ENCODE measurements around the gene C10orf88.

- TF ChIP-seq, protein P1, sequence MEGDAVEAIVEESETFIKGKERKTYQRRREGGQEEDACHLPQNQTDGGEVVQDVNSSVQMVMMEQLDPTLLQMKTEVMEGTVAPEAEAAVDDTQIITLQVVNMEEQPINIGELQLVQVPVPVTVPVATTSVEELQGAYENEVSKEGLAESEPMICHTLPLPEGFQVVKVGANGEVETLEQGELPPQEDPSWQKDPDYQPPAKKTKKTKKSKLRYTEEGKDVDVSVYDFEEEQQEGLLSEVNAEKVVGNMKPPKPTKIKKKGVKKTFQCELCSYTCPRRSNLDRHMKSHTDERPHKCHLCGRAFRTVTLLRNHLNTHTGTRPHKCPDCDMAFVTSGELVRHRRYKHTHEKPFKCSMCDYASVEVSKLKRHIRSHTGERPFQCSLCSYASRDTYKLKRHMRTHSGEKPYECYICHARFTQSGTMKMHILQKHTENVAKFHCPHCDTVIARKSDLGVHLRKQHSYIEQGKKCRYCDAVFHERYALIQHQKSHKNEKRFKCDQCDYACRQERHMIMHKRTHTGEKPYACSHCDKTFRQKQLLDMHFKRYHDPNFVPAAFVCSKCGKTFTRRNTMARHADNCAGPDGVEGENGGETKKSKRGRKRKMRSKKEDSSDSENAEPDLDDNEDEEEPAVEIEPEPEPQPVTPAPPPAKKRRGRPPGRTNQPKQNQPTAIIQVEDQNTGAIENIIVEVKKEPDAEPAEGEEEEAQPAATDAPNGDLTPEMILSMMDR (conservative IDR thresholded peaks at IDR 0.05; ENCODE audit: low read depth in 2 of 2): no peak
- TF ChIP-seq REST (IDR thresholded peaks at IDR 0.05; ENCODE audit: unreplicated experiment): no peak
- TF ChIP-seq EZH2 (IDR thresholded peaks at IDR 0.05; ENCODE audit: low read depth, unreplicated experiment): no peak
- no peak for TF ChIP-seq POLR2AphosphoS5 (IDR thresholded peaks at IDR 0.05; ENCODE audit: low read depth)
- TF ChIP-seq EZH2phosphoT487 (IDR thresholded peaks at IDR 0.05; ENCODE audit: unreplicated experiment): no peak
Observed at GRCh38 chr10:122986335-122986734, 32.3 kb upstream of the C10orf88 start.
